Dedifferentiated amniotic fluid mesenchymal stem cell (primary cell): ENCODE measurements around the gene PTBP1.
"Not testable (repeated sequence)": the region's sequence is repeated elsewhere in the genome, so short reads cannot be mapped to it uniquely, and the experiment has no call there.

Experiments used
- DNase-seq: peaks from one replicate; pipeline ENCODE4 v3.0.0-alpha.2; 2016; ENCODE audit errors: extremely low spot score

The PTBP1 gene

DNA sequence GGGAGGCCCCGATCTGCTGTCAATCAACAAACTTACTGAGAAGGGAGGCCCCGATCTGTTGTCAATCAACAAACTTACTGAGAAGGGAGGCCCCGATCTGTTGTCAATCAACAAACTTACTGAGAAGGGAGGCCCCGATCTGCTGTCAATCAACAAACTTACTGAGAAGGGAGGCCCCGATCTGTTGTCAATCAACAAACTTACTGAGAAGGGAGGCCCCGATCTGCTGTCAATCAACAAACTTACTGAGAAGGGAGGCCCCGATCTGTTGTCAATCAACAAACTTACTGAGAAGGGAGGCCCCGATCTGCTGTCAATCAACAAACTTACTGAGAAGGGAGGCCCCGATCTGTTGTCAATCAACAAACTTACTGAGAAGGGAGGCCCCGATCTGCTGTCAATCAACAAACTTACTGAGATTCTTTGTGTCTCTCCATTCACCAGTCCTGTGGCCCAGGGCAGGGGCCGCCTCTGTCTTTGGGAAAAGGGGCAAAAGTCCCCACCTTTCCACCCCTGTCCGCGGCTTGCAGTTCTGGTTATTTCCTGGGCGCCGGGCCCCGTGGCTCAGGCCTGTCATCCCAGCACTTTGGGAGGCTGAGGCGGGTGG lies 56.5 kb downstream of the PTBP1 start:
- not testable (repeated sequence) for DNase-seq

DNA sequence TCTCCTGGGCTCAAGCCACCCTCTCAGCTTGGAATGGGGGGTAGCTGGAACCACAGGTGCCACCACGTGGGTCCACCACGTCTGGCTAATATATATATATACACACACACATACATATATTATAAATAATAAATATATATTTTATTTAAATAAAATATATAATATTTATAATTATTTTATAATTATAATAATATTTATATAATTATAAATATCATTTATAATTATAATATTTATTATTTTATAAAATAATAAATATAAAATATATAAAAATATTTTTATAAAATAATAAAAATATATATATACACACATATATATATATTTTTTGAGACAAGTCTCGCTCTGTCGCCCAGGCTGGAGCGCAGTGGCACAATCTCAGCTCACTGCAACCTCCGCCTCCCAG lies 57.3 kb downstream of the PTBP1 start:
- no peak for DNase-seq

DNA sequence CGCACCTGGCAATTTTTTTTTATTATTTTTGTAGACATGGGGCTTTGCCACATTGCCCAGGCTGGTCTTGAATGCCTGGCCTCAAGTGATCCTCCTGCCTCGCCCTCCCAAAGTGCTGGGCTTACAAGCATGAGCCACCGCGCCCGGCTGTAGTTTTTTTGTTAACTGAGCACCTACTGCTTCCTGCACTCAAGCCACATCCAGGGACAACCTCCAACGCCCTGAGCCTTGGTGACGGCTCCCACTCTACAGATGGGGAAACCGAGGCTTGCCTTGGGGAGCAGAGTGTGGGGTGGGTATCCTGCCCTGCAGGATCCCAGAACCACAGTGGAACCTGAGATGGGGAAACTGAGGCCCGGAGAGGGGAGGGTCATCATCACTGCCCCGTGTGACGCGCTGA lies 57.9 kb downstream of the PTBP1 start:
- DNase-seq: no peak

DNA sequence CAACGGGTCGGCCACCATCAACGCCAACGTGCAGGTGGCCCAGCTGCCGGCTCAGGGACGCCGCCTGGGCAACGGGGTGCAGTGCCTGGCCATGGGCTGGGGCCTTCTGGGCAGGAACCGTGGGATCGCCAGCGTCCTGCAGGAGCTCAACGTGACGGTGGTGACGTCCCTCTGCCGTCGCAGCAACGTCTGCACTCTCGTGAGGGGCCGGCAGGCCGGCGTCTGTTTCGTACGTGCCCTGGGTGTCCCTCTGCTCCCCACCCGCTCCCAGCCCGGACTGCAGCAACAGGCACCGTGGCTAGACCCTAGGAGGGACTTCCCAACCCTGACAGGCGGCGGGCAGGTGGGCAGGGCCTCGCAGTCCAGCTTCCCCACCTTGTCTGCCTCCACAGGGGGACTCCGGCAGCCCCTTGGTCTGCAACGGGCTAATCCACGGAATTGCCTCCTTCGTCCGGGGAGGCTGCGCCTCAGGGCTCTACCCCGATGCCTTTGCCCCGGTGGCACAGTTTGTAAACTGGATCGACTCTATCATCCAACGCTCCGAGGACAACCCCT lies 58.4 kb downstream of the PTBP1 start:
- no peak for DNase-seq

DNA sequence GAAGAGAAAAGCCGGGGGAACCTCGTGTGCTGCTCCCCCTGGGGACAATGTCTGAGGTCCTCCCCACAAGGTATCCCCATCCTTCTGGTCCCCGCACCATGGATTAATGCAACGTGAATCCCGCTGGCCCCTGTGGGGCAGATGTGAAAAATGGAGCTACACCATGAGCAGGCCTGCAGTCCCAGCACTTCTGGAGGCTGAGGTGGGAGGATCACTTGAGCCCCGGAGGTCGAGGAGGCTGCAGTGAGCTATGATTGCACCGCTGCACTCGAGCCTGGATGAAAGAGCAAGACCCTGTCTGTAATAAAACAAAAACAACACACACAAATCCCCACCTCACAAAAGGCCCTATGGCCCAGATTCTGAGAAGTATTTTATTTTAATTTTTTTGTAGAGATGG lies 61.0 kb downstream of the PTBP1 start:
- DNase-seq: no peak

DNA sequence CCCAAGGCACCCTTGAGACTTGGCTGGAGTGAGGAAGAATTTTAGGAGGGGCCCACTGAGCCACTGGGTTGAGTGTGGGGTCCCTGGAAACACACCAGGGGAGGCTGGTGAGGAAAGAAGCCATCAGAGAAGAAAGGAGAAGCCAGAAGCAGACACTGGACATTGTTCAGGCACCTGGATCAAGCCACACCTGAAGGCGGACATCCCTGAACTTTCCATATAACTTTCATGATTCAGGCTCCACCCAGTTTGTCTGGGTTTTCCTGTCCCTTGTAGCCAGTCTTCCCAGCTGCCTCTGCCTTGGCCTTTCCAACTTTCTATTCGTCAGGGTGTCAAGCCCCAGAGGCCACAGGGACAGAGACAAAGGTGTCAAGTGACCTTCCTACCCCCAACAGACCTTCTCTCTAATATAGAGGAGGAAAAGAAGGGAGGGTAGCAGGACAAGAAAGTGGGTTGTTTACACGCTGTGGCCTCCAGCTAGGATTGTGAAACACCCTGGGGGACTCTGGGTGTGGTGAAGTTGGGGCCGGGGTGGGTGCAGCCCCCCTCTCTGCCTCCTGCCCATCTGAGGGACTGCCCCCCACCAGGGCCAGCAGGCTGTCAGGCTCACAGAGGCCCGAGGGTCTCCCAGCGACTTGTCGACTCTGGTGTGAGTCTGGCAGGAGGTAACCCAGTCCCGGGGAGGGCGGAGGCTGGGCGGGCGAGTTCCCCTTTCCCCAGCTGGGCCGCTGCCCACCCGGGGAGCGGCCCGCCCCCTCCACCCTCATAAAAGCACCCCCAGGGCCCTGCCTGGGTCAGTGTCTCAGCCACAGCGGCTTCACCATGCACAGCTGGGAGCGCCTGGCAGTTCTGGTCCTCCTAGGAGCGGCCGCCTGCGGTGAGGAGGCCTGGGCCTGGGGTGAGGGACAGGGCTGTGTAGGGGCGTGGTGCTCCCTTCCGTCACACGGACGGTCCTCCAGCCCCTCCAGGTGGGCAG lies 61.9 kb downstream of the PTBP1 start, which contains the start of gene CFD:
Gene CFD, plus strand, starts transcription at position 797 of the 976 bp plus-strand sequence. Its CDS starts 26 bp downstream, at position 823.
- no peak for DNase-seq

DNA sequence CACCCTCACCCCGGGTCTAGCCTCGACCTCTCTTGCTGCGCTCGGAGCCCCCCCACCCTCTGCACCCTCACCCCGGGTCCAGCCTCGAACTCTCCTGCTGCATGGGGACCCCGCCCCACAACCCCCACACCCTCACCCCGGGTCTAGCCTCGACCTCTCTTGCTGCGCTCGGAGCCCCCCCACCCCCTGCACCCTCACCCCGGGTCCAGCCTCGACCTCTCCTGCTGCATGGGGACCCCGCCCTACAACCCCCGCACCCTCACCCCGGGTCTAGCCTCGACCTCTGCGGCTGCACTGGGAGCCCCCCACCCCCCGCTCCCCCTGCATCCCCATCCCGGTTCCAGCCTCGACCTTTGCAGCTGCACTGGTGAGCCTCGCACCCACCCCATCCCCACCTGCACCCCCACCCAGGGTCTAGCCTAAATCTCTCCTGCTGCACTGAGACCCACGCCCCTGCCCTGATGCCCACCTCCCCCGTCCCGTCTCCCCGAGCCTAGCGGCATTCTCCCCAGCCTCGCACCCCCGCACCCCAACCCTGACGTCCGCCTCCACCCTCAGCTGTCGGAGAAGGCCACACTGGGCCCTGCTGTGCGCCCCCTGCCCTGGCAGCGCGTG lies 64.0 kb downstream of the PTBP1 start:
- no peak for DNase-seq
